Erythroblast (primary cell): ENCODE data around the gene AKAP1.
A peak's percentile ranks its signal among the peaks of the same experiment; 100 is the strongest.

ENCODE experiments used
- DNase-seq, 2 experiments: peaks; one replicate each; lab custom pipeline; 2025; lab: John Stamatoyannopoulos, UW
- GATA1 ChIP-seq: IDR thresholded peaks from 2 replicates; pipeline ENCODE4 v1.6.1; 2011; ENCODE audit warnings: low read depth, mild to moderate bottlenecking, control low read depth, low read length, moderate library complexity
- POLR2A ChIP-seq: IDR thresholded peaks from 2 replicates; pipeline ENCODE4 v1.6.1; 2011; ENCODE audit warnings: mild to moderate bottlenecking, low read length

AKAP1 gene

DNA sequence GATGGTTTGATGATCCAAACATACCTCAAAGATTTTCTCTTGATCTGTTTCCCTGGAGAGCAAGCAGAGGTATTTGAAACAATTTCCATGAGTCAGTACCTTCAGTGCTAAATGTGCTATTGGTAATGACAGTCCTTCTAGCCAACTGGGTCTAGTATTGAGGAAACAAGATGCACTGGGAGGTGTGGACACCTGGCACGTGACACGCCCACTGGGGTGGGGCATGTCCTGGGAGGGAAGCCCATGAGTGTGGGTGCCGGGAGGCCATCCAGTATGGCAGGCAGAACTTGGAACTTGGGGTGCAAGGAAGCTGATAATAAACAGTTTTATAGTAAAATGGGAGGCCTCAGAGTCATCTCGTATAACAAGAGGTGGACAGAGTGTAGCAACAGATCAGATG lies 17.9 kb upstream of the AKAP1 start:
- TF ChIP-seq GATA1: no peak
- TF ChIP-seq POLR2A: no peak
- DNase-seq: no peak

DNA sequence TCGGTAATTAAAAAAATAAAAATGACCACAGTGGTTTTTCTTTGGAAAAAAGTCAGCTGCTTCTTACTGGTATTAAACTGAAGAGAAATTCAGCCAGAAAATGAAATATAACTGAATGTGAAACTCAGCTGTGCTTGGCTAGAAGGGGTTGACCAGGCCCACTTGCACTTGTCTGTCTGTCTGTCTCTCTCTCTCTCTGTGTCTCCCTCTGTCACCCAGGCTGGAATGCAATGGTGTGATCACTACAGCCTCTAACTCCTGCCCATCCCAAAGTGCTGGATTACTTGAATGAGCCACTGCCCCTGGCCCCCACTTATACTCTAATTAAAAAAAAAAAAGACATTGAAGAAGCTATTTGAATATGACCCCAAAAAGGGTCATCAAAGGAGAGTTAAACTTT lies 17.3 kb upstream of the AKAP1 start:
- TF ChIP-seq POLR2A (no peak), GATA1 (no peak)
- DNase-seq: no peak

DNA sequence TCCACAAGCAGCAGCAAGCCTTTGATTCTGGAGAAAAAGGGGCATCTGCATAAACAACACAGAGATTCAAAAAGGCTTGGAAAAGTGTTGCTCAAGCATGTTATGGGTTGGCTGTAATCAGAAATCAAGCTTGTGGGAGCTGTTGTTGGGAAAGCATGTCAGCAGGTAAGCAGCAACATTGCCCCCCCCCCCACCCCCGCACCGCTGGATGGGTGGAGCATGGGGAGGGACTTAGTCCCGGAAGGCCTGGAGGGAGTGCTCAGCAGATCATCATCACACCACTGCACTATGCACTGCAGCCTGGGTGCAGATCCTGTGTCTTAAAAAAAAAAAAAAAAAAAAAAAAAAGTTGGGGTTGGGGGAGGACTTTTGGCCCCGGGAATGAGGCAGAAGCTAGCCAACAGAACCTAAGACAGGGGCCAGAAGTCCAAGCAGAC lies 16.8 kb upstream of the AKAP1 start:
- no peak for DNase-seq
- no peak for TF ChIP-seq POLR2A
- TF ChIP-seq GATA1: no peak

DNA sequence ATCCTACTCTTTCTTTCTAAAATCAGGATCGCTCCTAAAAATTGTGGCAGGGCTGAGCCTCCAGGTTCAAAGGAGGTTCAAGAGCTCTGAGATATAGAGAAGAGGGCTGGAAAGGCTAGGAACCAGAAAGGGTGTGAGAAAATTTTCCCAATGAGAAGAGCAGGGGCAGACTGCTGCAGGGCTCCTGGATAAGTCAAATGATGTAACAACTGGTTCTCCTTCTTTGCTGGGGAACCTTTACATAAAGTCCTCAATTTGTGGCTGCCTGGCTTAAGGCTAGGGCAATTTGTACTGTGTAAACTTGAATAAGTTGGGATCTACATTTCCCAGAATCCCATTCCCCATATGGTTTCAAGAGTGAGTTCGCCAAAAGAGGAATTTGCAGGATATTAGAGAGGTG lies 16.3 kb upstream of the AKAP1 start:
- DNase-seq: no peak
- no peak for TF ChIP-seq POLR2A
- TF ChIP-seq GATA1: no peak

DNA sequence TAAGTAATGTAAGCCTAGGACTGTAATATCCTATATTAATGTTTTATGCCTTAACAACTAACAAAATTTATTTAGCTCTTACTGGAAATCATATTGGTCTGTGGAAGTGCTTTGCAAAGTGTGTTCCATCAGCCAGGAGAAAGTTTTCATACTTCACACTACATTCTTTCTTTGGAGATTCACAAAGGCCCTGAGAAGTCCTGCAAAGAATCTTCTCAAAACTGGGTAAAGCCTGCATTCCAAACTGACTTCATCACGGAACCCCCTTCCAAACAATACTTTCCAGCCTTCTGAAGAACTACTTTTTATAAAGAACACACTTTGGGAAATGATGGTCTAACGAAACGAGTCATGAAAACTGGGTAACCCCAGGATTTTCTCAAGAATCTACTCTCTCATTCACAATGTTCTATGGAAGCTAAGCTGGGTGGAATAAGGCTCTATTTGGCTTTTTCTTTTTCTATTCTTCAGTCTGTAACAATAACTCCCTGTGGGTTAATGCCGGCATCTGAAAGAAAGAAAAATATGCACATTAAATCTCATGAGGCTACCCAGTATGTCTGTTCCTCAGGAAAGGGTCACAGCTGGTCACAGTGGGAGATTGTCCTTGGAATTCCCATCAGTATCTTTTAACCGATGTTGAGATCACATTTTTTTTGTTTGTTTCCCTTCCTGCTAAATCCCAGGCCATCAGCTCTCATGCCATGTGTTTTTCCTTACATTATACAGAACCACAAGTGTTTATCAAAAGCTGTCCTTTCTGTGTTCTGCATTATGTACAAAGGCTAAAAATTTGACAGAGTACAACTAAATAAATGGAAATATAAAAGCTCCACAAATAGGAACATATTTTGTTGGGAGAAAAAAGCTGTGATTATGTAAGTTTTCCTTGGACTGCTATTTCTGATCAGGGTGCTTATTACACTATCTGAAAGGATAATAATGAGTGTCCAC lies 12.8 kb upstream of the AKAP1 start:
- TF ChIP-seq GATA1 (no peak), POLR2A (no peak)
- DNase-seq: no peak

DNA sequence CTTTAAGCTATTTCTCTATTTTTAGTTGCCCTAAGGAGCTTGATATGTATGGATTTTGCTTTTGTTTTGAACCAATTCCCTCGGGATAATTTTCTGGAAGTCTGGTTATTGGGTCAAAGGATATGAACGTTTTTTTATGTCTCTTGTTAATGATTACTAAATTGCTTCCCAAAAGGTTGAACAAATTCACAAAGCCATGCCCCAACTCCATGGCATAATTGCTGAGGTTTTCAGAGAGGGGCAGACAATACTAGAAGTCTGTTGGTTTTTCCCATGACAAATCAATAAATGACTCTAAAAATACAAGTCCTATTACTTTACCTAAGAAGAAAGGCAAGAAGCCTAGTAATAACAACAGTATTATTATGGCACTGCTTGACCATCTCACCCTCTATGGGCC lies 11.4 kb upstream of the AKAP1 start:
- no peak for TF ChIP-seq GATA1
- TF ChIP-seq POLR2A: no peak
- DNase-seq: no peak

DNA sequence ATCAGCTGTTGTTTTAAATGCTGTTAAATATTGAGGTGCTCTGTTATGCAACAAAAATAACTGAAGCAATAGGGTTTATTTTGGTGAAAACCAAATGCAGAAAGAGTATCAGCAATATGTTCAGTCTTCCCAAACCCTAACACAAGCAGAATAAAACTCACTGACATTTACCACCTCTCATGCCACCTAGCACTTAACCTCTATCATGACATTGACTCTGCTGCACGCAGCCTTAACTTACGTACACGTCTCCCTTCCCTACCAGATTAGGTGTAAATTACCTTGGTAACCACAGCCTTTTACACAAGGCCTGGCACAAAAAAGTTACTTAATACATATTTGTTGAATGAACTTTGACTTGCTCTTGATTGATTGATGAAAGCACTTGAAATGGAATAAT lies 9.9 kb upstream of the AKAP1 start:
- TF ChIP-seq GATA1 (no peak), POLR2A (no peak)
- DNase-seq: no peak

DNA sequence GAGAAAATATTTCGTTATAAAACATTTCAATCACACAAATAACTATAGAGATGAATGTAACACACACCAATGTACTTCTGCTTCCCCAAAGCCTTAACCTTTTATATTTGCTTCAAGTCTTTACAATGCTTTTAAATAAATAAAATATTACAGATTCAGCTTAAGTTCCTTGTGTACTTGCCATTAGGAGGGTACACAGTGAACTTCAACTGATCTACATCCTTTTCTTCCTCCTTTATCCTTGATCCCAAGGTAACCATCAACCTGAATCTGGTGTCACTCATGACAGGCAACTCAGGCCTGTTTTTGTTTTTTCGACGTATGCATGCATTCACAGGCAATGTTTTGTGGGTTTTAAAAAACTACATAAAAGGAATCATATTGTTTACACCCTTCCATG lies 9.3 kb upstream of the AKAP1 start:
- TF ChIP-seq POLR2A: no peak
- TF ChIP-seq GATA1: no peak
- DNase-seq: no peak

DNA sequence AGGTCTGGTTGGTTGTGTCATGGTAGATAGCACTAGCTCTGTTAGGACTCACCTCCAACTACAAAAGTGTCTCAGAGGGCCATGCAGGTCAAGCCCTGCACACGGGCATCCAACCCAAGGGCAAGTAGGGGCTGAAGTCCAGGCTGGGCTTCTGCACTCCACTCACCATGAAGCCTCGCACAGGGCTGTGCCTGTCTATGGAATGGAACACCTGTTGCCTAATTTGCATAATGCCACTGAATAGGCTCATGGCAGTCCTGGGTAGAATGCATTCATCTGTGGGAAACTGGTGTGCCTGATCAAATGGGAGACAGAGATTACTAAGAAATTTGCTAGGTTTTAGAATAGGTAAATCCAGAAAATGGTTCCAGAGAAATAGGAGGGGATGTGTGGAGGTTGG lies 8.0 kb upstream of the AKAP1 start:
- DNase-seq: no peak
- TF ChIP-seq POLR2A: no peak

DNA sequence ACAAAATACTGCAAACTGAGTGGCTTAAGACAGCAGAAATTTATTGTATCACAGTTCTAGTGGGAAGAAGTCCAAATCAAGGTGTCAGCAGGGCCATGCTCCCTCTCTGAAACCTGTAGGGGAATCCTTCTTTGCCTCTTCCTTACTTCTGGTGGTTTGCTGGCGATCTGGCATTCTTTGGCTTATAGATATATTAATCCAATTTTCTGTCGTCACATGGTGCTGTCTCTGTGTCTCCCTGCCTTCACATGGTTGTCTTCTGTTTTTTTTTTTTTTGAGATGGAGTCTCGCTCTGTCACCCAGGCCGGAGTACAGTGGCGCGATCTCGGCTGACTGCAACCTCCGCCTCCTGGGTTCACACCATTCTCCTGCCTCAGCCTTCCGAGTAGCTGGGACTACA lies 6.8 kb upstream of the AKAP1 start:
- TF ChIP-seq GATA1 (no peak), POLR2A (no peak)

DNA sequence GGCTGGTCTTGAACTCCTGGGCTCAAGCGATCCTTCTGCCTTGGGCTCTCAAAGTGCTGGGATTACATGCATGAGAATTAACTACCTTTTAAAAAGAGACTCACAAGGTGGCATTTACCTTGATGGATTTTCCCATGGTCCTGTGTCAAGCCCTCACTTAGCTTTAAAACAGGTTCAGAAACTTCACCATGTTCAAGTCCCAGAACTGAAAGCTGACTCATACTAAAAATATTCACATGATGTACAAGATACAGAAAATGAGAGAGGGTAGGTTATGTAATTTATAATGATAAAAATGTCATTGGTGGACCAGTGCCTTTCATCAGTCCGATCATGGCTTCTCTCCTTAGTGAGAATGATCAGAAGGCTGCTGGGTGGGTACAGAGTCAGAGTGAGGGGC lies 4.3 kb upstream of the AKAP1 start:
- no peak for TF ChIP-seq GATA1
- no peak for TF ChIP-seq POLR2A
- DNase-seq: no peak

More for the DNA sequence above, 6.8 kb upstream of the AKAP1 start:
- no peak for DNase-seq

DNA sequence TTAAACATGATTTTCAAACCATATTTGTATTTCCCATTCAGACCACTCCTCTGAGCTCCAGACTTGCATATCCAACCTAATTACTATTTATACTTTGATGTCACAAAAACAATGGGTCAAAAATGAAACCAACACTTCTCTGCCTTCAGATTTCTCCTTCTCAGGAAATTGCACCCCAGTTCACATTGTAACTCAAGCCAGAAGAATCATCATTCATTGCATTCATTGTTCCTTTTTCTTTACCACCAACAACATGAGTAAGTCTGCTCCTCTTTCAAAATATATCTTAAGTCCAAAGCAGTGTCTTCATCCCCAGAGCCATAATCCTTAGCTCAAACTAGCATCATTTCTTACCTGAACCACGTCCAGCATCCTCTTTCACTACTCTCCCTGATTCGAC lies 2.6 kb upstream of the AKAP1 start:
- no peak for DNase-seq
- TF ChIP-seq GATA1: no peak
- no peak for TF ChIP-seq POLR2A

DNA sequence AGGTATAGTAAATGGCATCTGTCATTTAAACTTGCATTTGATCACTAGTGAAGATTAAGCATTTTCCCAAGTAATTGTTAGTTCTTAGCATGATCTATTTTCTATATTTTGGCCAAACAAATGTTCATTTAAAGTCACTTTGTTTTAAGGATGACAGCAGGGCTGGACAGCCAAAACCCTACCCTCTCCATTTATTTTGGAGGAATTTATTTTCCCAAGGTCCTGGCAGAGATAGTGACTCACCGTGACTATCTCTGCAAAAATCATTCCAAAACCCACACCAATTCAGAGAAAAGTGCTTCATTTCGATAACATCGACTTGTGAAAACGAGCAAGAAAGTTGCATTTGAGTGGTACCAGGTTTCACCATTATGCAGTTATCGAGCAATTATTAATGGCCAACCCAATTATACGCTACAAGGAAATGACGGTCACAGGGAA lies 665 bp upstream of the AKAP1 start:
- DNase-seq: no peak
- TF ChIP-seq POLR2A: no peak

DNA sequence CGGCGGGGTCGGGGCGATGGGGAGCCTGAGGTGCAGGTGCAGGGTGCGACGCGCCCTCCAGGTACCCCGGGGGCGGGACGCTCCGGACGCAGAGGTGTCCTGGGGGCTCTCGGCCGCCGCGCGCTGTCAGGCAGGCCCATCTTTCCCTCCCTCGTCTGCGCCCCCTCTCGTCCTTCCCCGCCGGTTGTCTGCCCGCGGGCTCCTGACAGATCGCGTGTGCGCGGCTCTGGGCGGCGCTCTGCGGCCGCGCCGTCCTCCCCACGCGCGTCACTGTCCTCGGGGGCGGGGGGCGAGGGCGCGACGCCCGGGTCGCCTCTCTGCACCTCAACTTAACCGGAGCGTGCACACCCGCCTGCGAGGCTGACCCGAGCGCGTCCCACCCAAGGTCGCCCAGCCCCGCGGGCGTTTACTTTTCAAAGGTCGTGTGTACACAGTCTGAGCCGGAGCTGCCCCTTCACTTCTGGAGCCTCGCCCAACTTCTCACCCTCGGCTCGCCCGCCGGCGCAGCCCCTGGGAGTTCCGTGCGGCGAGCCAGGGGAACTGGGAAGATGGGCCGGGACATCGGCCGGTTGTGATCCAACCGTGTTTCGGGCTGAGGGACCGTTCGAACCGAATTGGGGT lies 512 bp downstream of the AKAP1 start:
- DNase-seq: peak; percentile 72 to 74

More for the DNA sequence above, 512 bp downstream of the AKAP1 start:
- TF ChIP-seq POLR2A: no peak
- TF ChIP-seq GATA1: no peak
